HPDE6-E6E7 (cell line): ENCODE measurements around the gene ECSCR.
"Not testable (repeated sequence)": the region's sequence is repeated elsewhere in the genome, so short reads cannot be mapped to it uniquely, and the experiment has no call there.

ENCODE experiments used
- DNase-seq: peaks from one replicate; pipeline ENCODE4 v3.0.0; 2011; ENCODE audit warnings: missing footprints; ENCODE audit errors: extremely low spot score

ECSCR gene

GRCh38 chr5:139446956-139447779, 15.4 kb downstream of the ECSCR start:
- DNase-seq = no peak

- peak; percentile 68 for DNase-seq
These were observed 17.0 kb downstream of the ECSCR start for GRCh38 chr5:139445325-139446170.

- no peak for DNase-seq
These were observed 18.6 kb downstream of the ECSCR start for GRCh38 chr5:139443831-139444453.

- not testable (repeated sequence) for DNase-seq
These were observed 22.1 kb downstream of the ECSCR start for GRCh38 chr5:139440416-139440815.

- peak; percentile 85 for DNase-seq
These were observed 23.3 kb downstream of the ECSCR start, which contains the start of gene DNAJC18 for GRCh38 chr5:139439013-139439903. Gene DNAJC18 (minus strand): TSS chr5:139439525. CDS start chr5:139439445, 80 bp downstream.

- no peak for DNase-seq
These were observed 23.9 kb downstream of the ECSCR start for GRCh38 chr5:139438707-139439012.

GRCh38 chr5:139435676-139436075, 26.9 kb downstream of the ECSCR start:
- DNase-seq = no peak

GRCh38 chr5:139431706-139432105, 30.8 kb downstream of the ECSCR start:
- no peak for DNase-seq

GRCh38 chr5:139430015-139430414, 32.5 kb downstream of the ECSCR start:
- no peak for DNase-seq

GRCh38 chr5:139426203-139426885, 36.2 kb downstream of the ECSCR start:
- no peak for DNase-seq

- DNase-seq = no peak
These were observed 37.0 kb downstream of the ECSCR start for GRCh38 chr5:139425497-139425896.

- peak; percentile 76 for DNase-seq
These were observed 40.1 kb downstream of the ECSCR start for GRCh38 chr5:139422307-139422893.

- DNase-seq = no peak
These were observed 43.0 kb downstream of the ECSCR start for GRCh38 chr5:139419226-139420192.

- no peak for DNase-seq
These were observed 43.8 kb downstream of the ECSCR start for GRCh38 chr5:139418793-139419192.

GRCh38 chr5:139417214-139417613, 45.3 kb downstream of the ECSCR start:
- DNase-seq = no peak

- DNase-seq = no peak
These were observed 45.9 kb downstream of the ECSCR start for GRCh38 chr5:139416651-139417050.

GRCh38 chr5:139415869-139416268, 46.7 kb downstream of the ECSCR start:
- no peak for DNase-seq

- no peak for DNase-seq
These were observed 47.2 kb downstream of the ECSCR start for GRCh38 chr5:139415221-139415861.
